Muscle of back (tissue), 11 donors: ENCODE results near the gene CADM4. TPM values are rescaled to one million over a fixed set of nuclear protein-coding genes. Genes with fewer than 3 reads are reported as not detected.
"Not testable (repeated sequence)": the region's sequence is repeated elsewhere in the genome, so short reads cannot be mapped to it uniquely, and the experiment has no call there.

Experiments used
- DNase-seq, 3 donors: peaks; one replicate each; pipeline versions ENCODE4 v3.0.0 to v3.0.0-alpha.2; 2013
- polyA plus RNA-seq, 10 donors: library from polyadenylated mRNA; unstranded; fragments of 120-200 nt; gene quantifications; one replicate each; pipeline ENCODE4 v1.2.1, GENCODE V29; 2013; ENCODE audit not compliant: insufficient read length in 10 of 10

CADM4 gene
- polyA plus RNA-seq, 10 donors = 5.6 to 19.4 (median 8.7) TPM

GRCh38 chr19:43589277-43589676 is 50.4 kb downstream of the CADM4 start:
- no peak for DNase-seq

GRCh38 chr19:43587029-43587428 is 52.6 kb downstream of the CADM4 start:
- DNase-seq = not testable (repeated sequence)

GRCh38 chr19:43586346-43586745 is 53.3 kb downstream of the CADM4 start:
- DNase-seq = no peak

GRCh38 chr19:43584484-43584883 is 55.2 kb downstream of the CADM4 start:
- no peak for DNase-seq

DNA sequence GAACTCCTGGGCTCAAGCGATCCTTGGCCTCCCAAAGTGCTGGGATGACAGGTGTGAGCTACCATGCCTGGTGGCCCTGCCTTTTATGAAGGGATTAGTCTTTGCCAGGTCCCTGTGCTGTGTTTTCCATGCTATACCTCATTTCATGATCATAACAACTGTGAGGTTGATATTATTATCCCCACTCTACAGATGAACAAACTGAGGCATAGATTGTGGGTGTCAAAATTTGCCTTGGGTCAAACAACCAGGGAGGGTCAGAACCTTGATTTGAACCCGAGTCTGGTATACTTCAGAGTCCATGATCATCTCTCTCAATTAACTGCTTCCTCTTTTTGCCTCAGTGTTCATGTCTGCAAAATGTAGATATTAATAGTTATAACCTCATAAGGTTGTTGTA is 57.2 kb downstream of the CADM4 start:
- DNase-seq = no peak

DNA sequence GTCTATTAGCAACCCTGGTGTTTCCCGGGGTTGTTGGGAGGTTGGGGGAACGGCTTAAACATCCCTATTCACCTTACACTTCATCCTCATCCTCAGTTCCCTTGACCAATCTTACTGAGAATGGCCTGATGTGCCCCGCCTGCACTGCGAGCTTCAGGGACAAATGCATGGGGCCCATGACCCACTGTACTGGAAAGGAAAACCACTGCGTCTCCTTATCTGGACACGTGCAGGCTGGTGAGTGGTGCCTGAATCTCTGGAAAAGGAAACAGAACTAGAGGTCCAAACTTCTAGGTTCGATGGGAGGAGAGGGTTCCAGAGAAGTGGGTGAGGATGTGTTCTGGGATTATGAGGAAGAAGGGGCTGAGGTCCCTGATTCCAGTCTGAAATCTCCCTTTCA is 58.2 kb downstream of the CADM4 start:
- no peak for DNase-seq

GRCh38 chr19:43578787-43579186 is 60.9 kb downstream of the CADM4 start:
- DNase-seq = no peak

- DNase-seq = peak in 1 of 3 donors; percentile 14
These were observed 63.4 kb downstream of the CADM4 start for GRCh38 chr19:43575955-43576878.

DNA sequence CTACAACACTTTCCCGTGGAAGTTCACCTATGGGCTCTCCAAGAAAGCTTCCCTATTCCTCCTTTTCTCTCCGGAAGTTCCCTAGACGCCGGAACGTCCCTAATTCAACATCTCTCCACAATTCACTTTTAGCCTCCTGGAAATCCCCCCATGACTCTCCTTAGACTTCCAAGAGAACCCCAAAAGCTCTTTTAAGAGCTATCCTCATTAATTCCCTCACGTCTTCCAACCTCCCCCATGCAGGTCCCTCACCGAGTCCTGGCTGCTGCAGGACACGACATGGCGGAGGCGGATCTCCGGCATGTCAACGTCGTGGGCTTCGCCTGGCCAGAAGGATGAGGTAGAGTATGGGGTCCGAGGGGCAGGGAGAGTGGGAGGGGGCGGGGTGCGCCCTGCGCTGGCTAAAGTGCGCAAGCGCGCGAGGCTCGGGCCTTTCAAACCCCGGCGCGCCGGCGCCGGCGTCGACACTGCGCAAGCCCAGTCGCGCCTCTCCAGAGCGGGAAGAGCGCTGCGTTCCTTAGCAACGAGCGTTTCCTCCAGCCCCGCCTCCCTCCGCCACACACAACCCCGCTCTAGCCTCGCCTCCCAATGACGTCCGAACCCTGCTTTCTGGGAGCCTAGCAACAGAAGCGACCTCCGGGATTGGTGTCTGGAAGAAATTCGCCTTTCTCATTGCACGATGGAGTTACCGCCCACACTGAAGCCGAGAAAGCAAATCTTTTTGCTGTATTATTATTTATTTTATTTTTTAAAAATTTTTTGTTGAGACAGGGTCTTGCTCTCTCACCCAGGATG is 64.3 kb downstream of the CADM4 start, which contains the start of the genes PINLYP and XRCC1:
TSS of gene PINLYP (plus strand) at position 646 of the 795 bp plus-strand sequence. CDS start 1,391 bp downstream, outside the sequence.
TSS of gene XRCC1 (minus strand) at position 372 of the 795 bp plus-strand sequence. CDS start at position 303, 69 bp downstream.
- DNase-seq = peak; percentile 99 to 100 (median 99)

DNA sequence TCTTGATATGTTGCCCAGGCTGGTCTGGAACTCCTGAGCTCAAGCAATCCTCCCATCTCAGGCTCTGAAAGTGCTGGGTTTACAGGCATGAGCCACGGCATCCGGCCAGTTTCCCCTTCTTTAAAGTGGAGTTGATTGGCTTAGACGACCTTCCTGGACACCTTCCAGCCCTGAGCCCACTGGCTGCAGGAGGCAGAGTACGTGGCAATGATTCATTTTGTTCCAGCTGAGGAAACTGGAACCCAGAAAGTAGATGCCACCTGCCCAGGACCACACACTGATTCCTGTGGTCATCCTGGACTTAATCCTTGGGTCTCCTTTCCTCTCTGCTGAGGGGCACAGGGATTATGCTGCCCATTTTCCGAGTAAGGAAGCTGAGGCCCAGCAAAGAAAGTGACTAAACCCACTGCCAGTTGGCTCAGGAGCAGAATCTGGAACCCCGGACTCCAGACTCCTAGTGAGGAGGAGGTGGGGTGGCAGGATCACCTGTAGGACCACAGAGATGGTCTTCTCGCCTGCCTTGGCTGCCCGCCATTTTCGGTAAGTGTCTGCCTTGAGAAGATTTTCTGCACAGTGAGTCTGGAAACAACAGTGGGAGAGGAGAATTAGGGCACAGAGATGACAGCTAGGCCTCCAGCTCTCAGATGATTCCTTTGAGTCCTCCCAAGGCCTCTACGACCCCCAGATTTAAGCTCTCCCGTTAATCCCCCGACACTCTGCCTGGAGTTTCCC is 65.1 kb downstream of the CADM4 start:
- no peak for DNase-seq

Other genes with a start within 250 kb of the CADM4 start
- gene TEX101, start 225.0 kb downstream of the CADM4 start, polyA plus RNA-seq = under 1 TPM in 1 of 10 donors, not detected in 9; 0.19 TPM
- 10 to 100 TPM in 2 of 10 donors, under 1 TPM in 8; 0.15 to 17.0 (median 0.58) TPM for gene LYPD3, start 174.2 kb downstream of the CADM4 start, polyA plus RNA-seq
- gene PHLDB3, start 135.1 kb downstream of the CADM4 start, polyA plus RNA-seq = 1 to 10 TPM; 1.9 to 5.3 (median 4.1) TPM
- gene ETHE1, start 112.6 kb downstream of the CADM4 start, polyA plus RNA-seq = 10 to 100 TPM; 10.5 to 16.5 (median 14.7) TPM
- gene ZNF575, start 106.7 kb downstream of the CADM4 start, polyA plus RNA-seq = 1 to 10 TPM; 1.6 to 3.3 (median 2.6) TPM
- gene XRCC1, start 64.3 kb downstream of the CADM4 start, polyA plus RNA-seq = 10 to 100 TPM; 24.5 to 40.6 (median 29.6) TPM
- 1 to 10 TPM; 4.2 to 9.4 (median 5.4) TPM for gene PINLYP, start 64.0 kb downstream of the CADM4 start, polyA plus RNA-seq
- gene IRGQ, start 43.7 kb downstream of the CADM4 start, polyA plus RNA-seq = 10 to 100 TPM in 7 of 10 donors, 1 to 10 TPM in 3; 9.0 to 18.6 (median 11.2) TPM
- gene ZNF576, start 43.3 kb downstream of the CADM4 start, polyA plus RNA-seq = 10 to 100 TPM in 2 of 10 donors, 1 to 10 TPM in 8; 7.2 to 11.8 (median 9.3) TPM
- under 1 TPM; 0.13 to 0.75 (median 0.36) TPM for gene SRRM5, start 27.8 kb downstream of the CADM4 start, polyA plus RNA-seq
- 10 to 100 TPM; 38.1 to 76.5 (median 44.3) TPM for gene ZNF428, start 20.2 kb downstream of the CADM4 start, polyA plus RNA-seq
- gene PLAUR, start 30.3 kb upstream of the CADM4 start, polyA plus RNA-seq = 10 to 100 TPM in 1 of 10 donors, 1 to 10 TPM in 9; 4.8 to 10.1 (median 7.0) TPM
- not detected for gene IRGC, start 76.2 kb upstream of the CADM4 start, polyA plus RNA-seq
- 10 to 100 TPM; 26.4 to 50.0 (median 33.7) TPM for gene SMG9, start 115.1 kb upstream of the CADM4 start, polyA plus RNA-seq
- gene KCNN4, start 141.1 kb upstream of the CADM4 start, polyA plus RNA-seq = 1 to 10 TPM in 3 of 10 donors, under 1 TPM in 6, not detected in 1; 0.23 to 1.4 (median 0.85) TPM
- gene LYPD5, start 162.6 kb upstream of the CADM4 start, polyA plus RNA-seq = under 1 TPM; 0.31 to 0.74 (median 0.53) TPM
- gene ZNF283, start 187.5 kb upstream of the CADM4 start, polyA plus RNA-seq = 10 to 100 TPM in 5 of 10 donors, 1 to 10 TPM in 5; 6.4 to 13.5 (median 10.1) TPM
- 10 to 100 TPM in 2 of 10 donors, 1 to 10 TPM in 8; 5.5 to 13.9 (median 7.0) TPM for gene ZNF404, start 244.1 kb upstream of the CADM4 start, polyA plus RNA-seq